GM21423 (cell line): ENCODE measurements around the gene LGALS13.
A peak's percentile ranks its signal among the peaks of the same experiment; 100 is the strongest.

Source experiments
- ATAC-seq: cut with Tn5 transposase; IDR thresholded peaks from one replicate; pipeline ENCODE4 v1.9.1; 2021; ENCODE audit warnings: mild to moderate bottlenecking, moderate library complexity; ENCODE audit not compliant: unreplicated experiment

Gene LGALS13

GRCh38 chr19:39602224-39602623 is at the start of gene LGALS13:
LGALS13 (plus strand) TSS chr19:39602524; CDS start chr19:39602569, 45 bp downstream.
- ATAC-seq, result no peak

GRCh38 chr19:39553082-39553652 is 49.2 kb upstream of the LGALS13 start:
- no peak for ATAC-seq

GRCh38 chr19:39554701-39555311 is 47.5 kb upstream of the LGALS13 start:
- no peak for ATAC-seq

- ATAC-seq, result no peak
Measured at GRCh38 chr19:39555883-39556282, 46.4 kb upstream of the LGALS13 start.

GRCh38 chr19:39557811-39558623 is 44.3 kb upstream of the LGALS13 start:
- peak; percentile 66 for ATAC-seq

- no peak for ATAC-seq
Measured at GRCh38 chr19:39558624-39559117, 43.7 kb upstream of the LGALS13 start.

- ATAC-seq, result no peak
Measured at GRCh38 chr19:39563408-39563807, 38.9 kb upstream of the LGALS13 start.

GRCh38 chr19:39566064-39566463 is 36.3 kb upstream of the LGALS13 start:
- ATAC-seq, result no peak

GRCh38 chr19:39568604-39569003 is 33.7 kb upstream of the LGALS13 start:
- no peak for ATAC-seq

- no peak for ATAC-seq
Measured at GRCh38 chr19:39582442-39582841, 19.9 kb upstream of the LGALS13 start.

- ATAC-seq, result no peak
Measured at GRCh38 chr19:39582891-39583625, 19.3 kb upstream of the LGALS13 start.

GRCh38 chr19:39587496-39587895 is 14.8 kb upstream of the LGALS13 start:
- ATAC-seq, result no peak

GRCh38 chr19:39588066-39588465 is 14.3 kb upstream of the LGALS13 start:
- ATAC-seq, result no peak

GRCh38 chr19:39590265-39590664 is 12.1 kb upstream of the LGALS13 start:
- ATAC-seq, result no peak

GRCh38 chr19:39592381-39592780 is 9.9 kb upstream of the LGALS13 start:
- ATAC-seq, result no peak

GRCh38 chr19:39595950-39596349 is 6.4 kb upstream of the LGALS13 start:
- ATAC-seq, result no peak

GRCh38 chr19:39596911-39597310 is 5.4 kb upstream of the LGALS13 start:
- no peak for ATAC-seq

- no peak for ATAC-seq
Measured at GRCh38 chr19:39599116-39599515, 3.2 kb upstream of the LGALS13 start.

GRCh38 chr19:39603825-39604224 is 1.5 kb downstream of the LGALS13 start:
- no peak for ATAC-seq

- no peak for ATAC-seq
Measured at GRCh38 chr19:39607021-39607420, 4.7 kb downstream of the LGALS13 start.

- ATAC-seq, result no peak
Measured at GRCh38 chr19:39607561-39607960, 5.2 kb downstream of the LGALS13 start.
